GM21825 (cell line): Measurements from ENCODE around the gene IGF1R.
"Not testable (repeated sequence)": the region's sequence is repeated elsewhere in the genome, so short reads cannot be mapped to it uniquely, and the experiment has no call there.

Source experiments
- ATAC-seq: cut with Tn5 transposase; IDR thresholded peaks from one replicate; pipeline ENCODE4 v1.9.1; 2021; ENCODE audit warnings: mild to moderate bottlenecking, moderate library complexity; ENCODE audit not compliant: unreplicated experiment

The IGF1R gene

GRCh38 chr15:98976500-98976899 lies 328.2 kb downstream of the IGF1R start:
- ATAC-seq, result no peak

- no peak for ATAC-seq
These were observed 329.1 kb downstream of the IGF1R start for GRCh38 chr15:98977441-98977840.

- no peak for ATAC-seq
These were observed 329.8 kb downstream of the IGF1R start for GRCh38 chr15:98978153-98978552.

- ATAC-seq, result no peak
These were observed 332.5 kb downstream of the IGF1R start for GRCh38 chr15:98980899-98981228.

- peak; percentile 50 for ATAC-seq
These were observed 333.7 kb downstream of the IGF1R start for GRCh38 chr15:98981851-98982722.

GRCh38 chr15:98983334-98983733 lies 335.0 kb downstream of the IGF1R start:
- ATAC-seq, result no peak

GRCh38 chr15:98986281-98986680 lies 337.9 kb downstream of the IGF1R start:
- no peak for ATAC-seq

GRCh38 chr15:98994892-98995291 lies 346.6 kb downstream of the IGF1R start:
- ATAC-seq, result no peak

- ATAC-seq, result no peak
These were observed 347.8 kb downstream of the IGF1R start for GRCh38 chr15:98996169-98996568.

- ATAC-seq, result no peak
These were observed 348.3 kb downstream of the IGF1R start for GRCh38 chr15:98996624-98997023.

GRCh38 chr15:98997312-98997711 lies 349.0 kb downstream of the IGF1R start:
- ATAC-seq, result no peak

GRCh38 chr15:98997755-98998154 lies 349.4 kb downstream of the IGF1R start:
- no peak for ATAC-seq

- no peak for ATAC-seq
These were observed 349.9 kb downstream of the IGF1R start for GRCh38 chr15:98998279-98998678.

GRCh38 chr15:98999233-98999632 lies 350.9 kb downstream of the IGF1R start:
- no peak for ATAC-seq

GRCh38 chr15:99002226-99002625 lies 353.9 kb downstream of the IGF1R start:
- no peak for ATAC-seq

- ATAC-seq, result not testable (repeated sequence)
These were observed 355.0 kb downstream of the IGF1R start for GRCh38 chr15:99003317-99003716.

GRCh38 chr15:99004998-99005974 lies 356.9 kb downstream of the IGF1R start:
- not testable (repeated sequence) for ATAC-seq

- no peak for ATAC-seq
These were observed 357.8 kb downstream of the IGF1R start for GRCh38 chr15:99006146-99006545.

GRCh38 chr15:99006904-99007495 lies 358.7 kb downstream of the IGF1R start:
- no peak for ATAC-seq

GRCh38 chr15:99009741-99010330 lies 361.5 kb downstream of the IGF1R start:
- ATAC-seq, result no peak

- no peak for ATAC-seq
These were observed 362.4 kb downstream of the IGF1R start for GRCh38 chr15:99010768-99011167.
